Measurements from ENCODE around the gene QSER1.

QSER1 gene

GRCh38 chr11:33017965-33018364, 125.4 kb downstream of the QSER1 start:
- Histone ChIP-seq H3K9me3 (ENCODE audit: insufficient read depth, low read depth, low read length) (no peaks in the 10 kb centered on the region), H2BK5ac (ENCODE audit: low read depth, low read length, poor library complexity) (no peak overlapping the region), H2BK120ac (ENCODE audit: insufficient read depth, low read length, poor library complexity) (no peak overlapping the region), H3K23ac (ENCODE audit: low read length) (no peak overlapping the region), H3K4me3 (ENCODE audit: low read depth, low read length) (no peak overlapping the region), H3K9ac (ENCODE audit: low read length) (no peak overlapping the region), H3K4me2 (ENCODE audit: low read length) (no peak overlapping the region), H3K27ac (ENCODE audit: low read depth, low read length) (no peak overlapping the region), H3K79me1 (ENCODE audit: low read length) (peaks cover 4% of the 10 kb centered on the region), H2AK5ac (ENCODE audit: low read length) (no peak overlapping the region), H2BK12ac (ENCODE audit: low read length) (no peak overlapping the region), H3K18ac (ENCODE audit: low read length) (no peak overlapping the region), H3K14ac (ENCODE audit: low read length) (no peak overlapping the region), H3K4ac (ENCODE audit: low read depth, low read length) (no peak overlapping the region), H4K12ac (ENCODE audit: low read depth, low read length) (no peak overlapping the region), H4K91ac (ENCODE audit: low read depth, low read length) (no peak overlapping the region), H3K27me3 (ENCODE audit: insufficient read depth, low read length) (no peaks in the 10 kb centered on the region), H4K8ac (ENCODE audit: low read depth, low read length) (no peak overlapping the region), H3K4me1 (ENCODE audit: control insufficient read depth in 1 of 2, insufficient read depth in 2 of 2, low read length in 2 of 2) (peaks cover 2 to 11% of the 10 kb centered on the region in 2 experiments), H3K36me3 (ENCODE audit: control insufficient read depth in 1 of 2, insufficient read depth in 2 of 2, low read length in 2 of 2) (no peaks in the 10 kb centered on the region), H3K79me2 (ENCODE audit: control insufficient read depth, insufficient read depth, low read length, poor library complexity) (no peaks in the 10 kb centered on the region), H2AFZ (ENCODE audit: insufficient read depth, low read length, poor library complexity) (no peak overlapping the region)
- WGBS (ENCODE audit: extremely low coverage, insufficient coverage, insufficient read length), result no CpG with 5 or more reads among the region's 3 CpGs
- no peak for DNase-seq

- H3K23ac ChIP-seq (ENCODE audit: low read length), result no peak overlapping the region
- no peak overlapping the region for H3K18ac ChIP-seq (ENCODE audit: low read length)
- no CpG with 5 or more reads among the region's 6 CpGs for WGBS (ENCODE audit: extremely low coverage, insufficient coverage, insufficient read length)
- DNase-seq, result no peak
- H3K36me3 ChIP-seq (ENCODE audit: control insufficient read depth in 1 of 2, insufficient read depth in 2 of 2, low read length in 2 of 2), result no peaks in the 10 kb centered on the region
- H2BK12ac ChIP-seq (ENCODE audit: low read length), result no peak overlapping the region
- H3K14ac ChIP-seq (ENCODE audit: low read length), result no peak overlapping the region
- H2BK120ac ChIP-seq (ENCODE audit: insufficient read depth, low read length, poor library complexity), result no peak overlapping the region
- H4K91ac ChIP-seq (ENCODE audit: low read depth, low read length), result no peak overlapping the region
- peaks cover 4% of the 10 kb centered on the region for H3K79me1 ChIP-seq (ENCODE audit: low read length)
- H2AK5ac ChIP-seq (ENCODE audit: low read length), result no peak overlapping the region
- H3K79me2 ChIP-seq (ENCODE audit: control insufficient read depth, insufficient read depth, low read length, poor library complexity), result no peaks in the 10 kb centered on the region
- H2AFZ ChIP-seq (ENCODE audit: insufficient read depth, low read length, poor library complexity), result no peak overlapping the region
- H3K27ac ChIP-seq (ENCODE audit: low read depth, low read length), result no peak overlapping the region
- H3K4me1 ChIP-seq (ENCODE audit: control insufficient read depth in 1 of 2, insufficient read depth in 2 of 2, low read length in 2 of 2), result peaks cover 2 to 11% of the 10 kb centered on the region in 2 experiments
- no peaks in the 10 kb centered on the region for H3K9me3 ChIP-seq (ENCODE audit: insufficient read depth, low read depth, low read length)
- H4K12ac ChIP-seq (ENCODE audit: low read depth, low read length), result no peak overlapping the region
- no peak overlapping the region for H2BK5ac ChIP-seq (ENCODE audit: low read depth, low read length, poor library complexity)
- no peak overlapping the region for H4K8ac ChIP-seq (ENCODE audit: low read depth, low read length)
- no peak overlapping the region for H3K4me3 ChIP-seq (ENCODE audit: low read depth, low read length)
- H3K4ac ChIP-seq (ENCODE audit: low read depth, low read length), result no peak overlapping the region
- H3K4me2 ChIP-seq (ENCODE audit: low read length), result no peak overlapping the region
- no peaks in the 10 kb centered on the region for H3K27me3 ChIP-seq (ENCODE audit: insufficient read depth, low read length)
- H3K9ac ChIP-seq (ENCODE audit: low read length), result no peak overlapping the region
These were observed 126.2 kb downstream of the QSER1 start for GRCh38 chr11:33018840-33019239.

GRCh38 chr11:33021501-33021900, 128.9 kb downstream of the QSER1 start:
- no peak overlapping the region for H4K91ac ChIP-seq (ENCODE audit: low read depth, low read length)
- H2AK5ac ChIP-seq (ENCODE audit: low read length), result no peak overlapping the region
- H3K27me3 ChIP-seq (ENCODE audit: insufficient read depth, low read length), result no peaks in the 10 kb centered on the region
- H3K79me1 ChIP-seq (ENCODE audit: low read length), result no peaks in the 10 kb centered on the region
- no peak overlapping the region for H4K8ac ChIP-seq (ENCODE audit: low read depth, low read length)
- H3K9ac ChIP-seq (ENCODE audit: low read length), result no peak overlapping the region
- no peak overlapping the region for H2AFZ ChIP-seq (ENCODE audit: insufficient read depth, low read length, poor library complexity)
- H2BK5ac ChIP-seq (ENCODE audit: low read depth, low read length, poor library complexity), result no peak overlapping the region
- H3K36me3 ChIP-seq (ENCODE audit: control insufficient read depth in 1 of 2, insufficient read depth in 2 of 2, low read length in 2 of 2), result no peaks in the 10 kb centered on the region
- no peak overlapping the region for H3K18ac ChIP-seq (ENCODE audit: low read length)
- H3K23ac ChIP-seq (ENCODE audit: low read length), result no peak overlapping the region
- DNase-seq, result no peak
- H3K79me2 ChIP-seq (ENCODE audit: control insufficient read depth, insufficient read depth, low read length, poor library complexity), result no peaks in the 10 kb centered on the region
- no peak overlapping the region for H3K14ac ChIP-seq (ENCODE audit: low read length)
- no peaks in the 10 kb centered on the region for H3K9me3 ChIP-seq (ENCODE audit: insufficient read depth, low read depth, low read length)
- no peak overlapping the region for H3K4me2 ChIP-seq (ENCODE audit: low read length)
- H4K12ac ChIP-seq (ENCODE audit: low read depth, low read length), result no peak overlapping the region
- WGBS (ENCODE audit: extremely low coverage, insufficient coverage, insufficient read length), result no CpG with 5 or more reads among the region's 1 CpG
- no peak overlapping the region for H2BK120ac ChIP-seq (ENCODE audit: insufficient read depth, low read length, poor library complexity)
- no peak overlapping the region for H3K4me3 ChIP-seq (ENCODE audit: low read depth, low read length)
- no peak overlapping the region for H3K27ac ChIP-seq (ENCODE audit: low read depth, low read length)
- H3K4me1 ChIP-seq (ENCODE audit: control insufficient read depth in 1 of 2, insufficient read depth in 2 of 2, low read length in 2 of 2), result peaks cover 2% of the 10 kb centered on the region in 2 experiments
- H2BK12ac ChIP-seq (ENCODE audit: low read length), result no peak overlapping the region
- no peak overlapping the region for H3K4ac ChIP-seq (ENCODE audit: low read depth, low read length)

- Histone ChIP-seq H3K36me3 (ENCODE audit: control insufficient read depth in 1 of 2, insufficient read depth in 2 of 2, low read length in 2 of 2) (no peaks in the 10 kb centered on the region), H3K27me3 (ENCODE audit: insufficient read depth, low read length) (no peaks in the 10 kb centered on the region), H2AK5ac (ENCODE audit: low read length) (no peak overlapping the region), H3K4ac (ENCODE audit: low read depth, low read length) (no peak overlapping the region), H3K18ac (ENCODE audit: low read length) (no peak overlapping the region), H2AFZ (ENCODE audit: insufficient read depth, low read length, poor library complexity) (no peak overlapping the region), H3K4me1 (ENCODE audit: control insufficient read depth in 1 of 2, insufficient read depth in 2 of 2, low read length in 2 of 2) (peaks cover 2% of the 10 kb centered on the region in 2 experiments), H3K79me2 (ENCODE audit: control insufficient read depth, insufficient read depth, low read length, poor library complexity) (no peaks in the 10 kb centered on the region), H3K9me3 (ENCODE audit: insufficient read depth, low read depth, low read length) (no peaks in the 10 kb centered on the region), H2BK12ac (ENCODE audit: low read length) (no peak overlapping the region), H3K4me2 (ENCODE audit: low read length) (no peak overlapping the region), H3K23ac (ENCODE audit: low read length) (no peak overlapping the region), H3K79me1 (ENCODE audit: low read length) (no peaks in the 10 kb centered on the region), H3K9ac (ENCODE audit: low read length) (no peak overlapping the region), H2BK5ac (ENCODE audit: low read depth, low read length, poor library complexity) (no peak overlapping the region), H3K4me3 (ENCODE audit: low read depth, low read length) (no peak overlapping the region), H4K91ac (ENCODE audit: low read depth, low read length) (no peak overlapping the region), H4K12ac (ENCODE audit: low read depth, low read length) (no peak overlapping the region), H3K14ac (ENCODE audit: low read length) (no peak overlapping the region), H2BK120ac (ENCODE audit: insufficient read depth, low read length, poor library complexity) (no peak overlapping the region), H4K8ac (ENCODE audit: low read depth, low read length) (no peak overlapping the region), H3K27ac (ENCODE audit: low read depth, low read length) (no peak overlapping the region)
- no peak for DNase-seq
- no CpG with 5 or more reads among the region's 1 CpG for WGBS (ENCODE audit: extremely low coverage, insufficient coverage, insufficient read length)
These were observed 129.3 kb downstream of the QSER1 start for GRCh38 chr11:33021937-33022336.
